ENCODE results near the gene TMEM163.

Gene TMEM163

DNA sequence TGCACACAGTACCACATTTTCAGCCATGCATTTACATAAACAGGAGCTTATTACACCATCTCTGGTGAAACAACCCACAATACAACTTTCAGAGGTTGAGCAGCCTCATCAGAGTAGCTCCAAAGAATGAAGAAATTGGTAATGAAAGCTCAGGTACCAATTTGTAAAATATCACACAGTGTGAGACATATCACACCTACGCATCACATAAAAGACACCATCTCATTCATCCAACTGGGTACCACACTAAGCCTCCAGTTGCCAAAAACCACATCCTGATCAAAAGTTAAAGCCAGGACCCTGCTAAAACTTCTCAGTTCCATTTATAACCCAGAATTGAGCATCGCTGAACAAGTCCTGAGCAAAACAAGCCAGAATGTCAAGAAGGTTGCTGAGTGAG, 4.6 kb downstream of the TMEM163 start:
- Mint-ChIP-seq H3K4me3 (no peak overlapping the region), H3K9me3 (no peaks in the 10 kb centered on the region), H3K27me3 (ENCODE audit: low read depth) (peaks cover 76% of the 10 kb centered on the region), H3K27ac (no peak overlapping the region), H3K36me3 (ENCODE audit: low read depth) (no peaks in the 10 kb centered on the region), H3K4me1 (ENCODE audit: low read depth) (peaks cover 17% of the 10 kb centered on the region)

GRCh38 chr2:134713606-134714005, 5.2 kb downstream of the TMEM163 start:
- Mint-ChIP-seq H3K9me3 (no peaks in the 10 kb centered on the region), H3K4me3 (no peak overlapping the region), H3K27ac (no peak overlapping the region), H3K36me3 (ENCODE audit: low read depth) (no peaks in the 10 kb centered on the region), H3K27me3 (ENCODE audit: low read depth) (peaks cover 82% of the 10 kb centered on the region), H3K4me1 (ENCODE audit: low read depth) (peaks cover 17% of the 10 kb centered on the region)

GRCh38 chr2:134713176-134713575, 5.6 kb downstream of the TMEM163 start:
- Mint-ChIP-seq H3K4me1 (ENCODE audit: low read depth) (peaks cover 17% of the 10 kb centered on the region), H3K9me3 (no peaks in the 10 kb centered on the region), H3K27me3 (ENCODE audit: low read depth) (peaks cover 83% of the 10 kb centered on the region), H3K27ac (no peak overlapping the region), H3K36me3 (ENCODE audit: low read depth) (no peaks in the 10 kb centered on the region), H3K4me3 (no peak overlapping the region)

DNA sequence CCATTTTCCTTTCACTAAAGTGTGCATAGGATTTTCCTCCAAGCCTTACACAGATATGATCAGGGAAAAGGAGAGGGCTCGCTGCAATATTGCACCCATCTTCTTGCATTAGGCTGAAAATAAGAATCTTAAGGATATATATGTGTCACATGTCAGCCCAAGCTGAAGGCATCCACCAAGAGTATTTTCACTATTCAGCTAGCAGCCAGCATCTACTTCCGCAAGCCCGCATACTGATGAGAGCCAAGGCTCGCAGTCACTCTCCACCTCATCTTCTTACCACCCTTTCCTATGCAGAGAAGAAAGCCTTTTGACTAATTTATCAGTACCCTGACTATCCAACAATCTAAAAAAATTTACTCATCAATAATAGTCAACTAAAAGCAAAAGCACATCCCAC, 6.1 kb downstream of the TMEM163 start:
- no peaks in the 10 kb centered on the region for H3K36me3 Mint-ChIP-seq (ENCODE audit: low read depth)
- peaks cover 16% of the 10 kb centered on the region for H3K4me1 Mint-ChIP-seq (ENCODE audit: low read depth)
- no peak overlapping the region for H3K4me3 Mint-ChIP-seq
- H3K27ac Mint-ChIP-seq, result no peak overlapping the region
- no peaks in the 10 kb centered on the region for H3K9me3 Mint-ChIP-seq
- peaks cover 86% of the 10 kb centered on the region for H3K27me3 Mint-ChIP-seq (ENCODE audit: low read depth)

DNA sequence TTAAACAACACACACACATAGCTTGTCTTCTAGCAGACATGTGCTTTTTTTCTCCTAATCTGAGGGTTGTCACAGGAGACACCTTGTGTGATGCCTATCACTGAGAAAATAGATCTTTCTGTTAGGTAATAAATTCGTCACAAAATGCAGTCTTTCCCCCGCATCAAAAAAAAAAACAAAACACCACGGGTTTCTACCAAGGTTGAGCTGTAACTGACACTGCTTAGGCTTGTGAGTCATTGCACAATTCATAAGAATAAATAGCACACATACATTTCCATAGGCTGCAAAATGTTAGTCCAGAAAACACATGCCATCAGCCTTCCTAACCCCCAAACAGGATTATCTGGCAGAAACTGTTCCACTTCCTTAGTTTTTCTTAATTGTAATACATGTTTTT, 6.5 kb downstream of the TMEM163 start:
- peaks cover 85% of the 10 kb centered on the region for H3K27me3 Mint-ChIP-seq (ENCODE audit: low read depth)
- no peaks in the 10 kb centered on the region for H3K9me3 Mint-ChIP-seq
- no peak overlapping the region for H3K27ac Mint-ChIP-seq
- peaks cover 15% of the 10 kb centered on the region for H3K4me1 Mint-ChIP-seq (ENCODE audit: low read depth)
- no peaks in the 10 kb centered on the region for H3K36me3 Mint-ChIP-seq (ENCODE audit: low read depth)
- H3K4me3 Mint-ChIP-seq, result no peak overlapping the region

DNA sequence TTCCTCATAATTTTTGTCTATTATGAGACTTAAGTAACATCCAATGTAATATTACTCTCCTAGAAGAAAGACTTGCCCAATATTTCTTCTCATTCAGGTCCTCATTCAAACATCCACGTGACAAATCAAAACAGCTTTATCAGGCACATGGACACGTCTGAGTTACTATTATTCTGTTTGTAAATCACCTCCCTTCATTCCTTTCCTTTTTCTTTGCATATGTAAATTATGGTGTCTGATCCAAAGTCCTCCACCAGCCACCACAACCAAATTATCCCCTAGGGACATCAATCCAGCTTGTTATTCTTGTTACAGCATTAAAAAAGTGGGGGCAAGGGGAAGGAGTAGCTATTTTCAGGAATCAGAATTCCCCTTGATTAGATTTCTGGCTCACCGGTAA, 7.1 kb downstream of the TMEM163 start:
- Mint-ChIP-seq H3K4me3 (no peak overlapping the region), H3K4me1 (ENCODE audit: low read depth) (peaks cover 17% of the 10 kb centered on the region), H3K27ac (no peak overlapping the region), H3K36me3 (ENCODE audit: low read depth) (no peaks in the 10 kb centered on the region), H3K27me3 (ENCODE audit: low read depth) (peaks cover 84% of the 10 kb centered on the region), H3K9me3 (no peaks in the 10 kb centered on the region)

GRCh38 chr2:134707330-134707676, 11.5 kb downstream of the TMEM163 start:
- Mint-ChIP-seq H3K36me3 (ENCODE audit: low read depth) (no peaks in the 10 kb centered on the region), H3K27me3 (ENCODE audit: low read depth) (peaks cover 79% of the 10 kb centered on the region), H3K27ac (no peak overlapping the region), H3K4me3 (no peak overlapping the region), H3K9me3 (no peaks in the 10 kb centered on the region), H3K4me1 (ENCODE audit: low read depth) (peaks cover 12% of the 10 kb centered on the region)

DNA sequence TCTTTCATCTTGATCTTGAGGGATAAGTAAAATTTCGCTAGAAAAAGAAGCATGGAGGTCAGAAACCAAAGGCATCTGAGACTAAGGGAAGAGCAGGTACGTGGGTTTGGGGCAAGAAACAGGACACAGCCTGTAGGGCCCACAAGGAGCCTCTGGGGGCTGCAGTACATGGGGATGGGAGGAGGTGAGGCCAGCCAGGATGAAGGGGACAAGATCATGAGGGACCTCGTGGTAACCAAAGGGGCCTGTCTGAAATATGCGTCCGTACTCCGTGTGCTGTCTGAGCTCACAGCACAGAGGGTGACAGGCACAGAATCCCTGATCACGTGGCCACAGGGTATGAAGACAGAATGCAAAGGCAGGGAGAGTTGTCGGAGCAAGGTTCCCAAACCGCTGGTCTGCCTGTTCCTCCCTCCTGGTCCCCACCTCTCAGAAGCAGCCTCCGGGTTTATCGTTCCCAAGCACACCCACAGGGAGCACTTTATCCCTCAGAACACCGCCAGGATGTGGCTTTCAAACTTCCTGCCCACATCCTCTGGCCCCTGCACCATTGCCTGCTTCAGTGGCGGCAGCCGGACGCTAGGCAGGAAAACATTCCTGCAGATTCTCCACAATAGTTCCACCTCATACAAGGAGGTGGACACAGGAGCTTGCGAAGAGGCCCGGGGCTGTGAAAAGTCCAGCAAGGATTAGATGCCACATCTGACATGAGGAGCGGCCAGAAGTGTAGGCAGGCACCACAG, 12.0 kb downstream of the TMEM163 start:
- H3K27me3 Mint-ChIP-seq (ENCODE audit: low read depth), result peaks cover 73% of the 10 kb centered on the region
- no peaks in the 10 kb centered on the region for H3K9me3 Mint-ChIP-seq
- no peak overlapping the region for H3K27ac Mint-ChIP-seq
- peaks cover 12% of the 10 kb centered on the region for H3K4me1 Mint-ChIP-seq (ENCODE audit: low read depth)
- H3K36me3 Mint-ChIP-seq (ENCODE audit: low read depth), result no peaks in the 10 kb centered on the region
- H3K4me3 Mint-ChIP-seq, result peak overlapping the region; percentile 55

GRCh38 chr2:134705861-134706586, 12.8 kb downstream of the TMEM163 start:
- H3K27me3 Mint-ChIP-seq (ENCODE audit: low read depth), result peaks cover 69% of the 10 kb centered on the region
- H3K9me3 Mint-ChIP-seq, result no peaks in the 10 kb centered on the region
- peaks cover 12% of the 10 kb centered on the region for H3K4me1 Mint-ChIP-seq (ENCODE audit: low read depth)
- H3K36me3 Mint-ChIP-seq (ENCODE audit: low read depth), result no peaks in the 10 kb centered on the region
- H3K27ac Mint-ChIP-seq, result no peak overlapping the region
- peak overlapping the region; percentile 55 for H3K4me3 Mint-ChIP-seq

GRCh38 chr2:134704173-134704572, 14.6 kb downstream of the TMEM163 start:
- Mint-ChIP-seq H3K36me3 (ENCODE audit: low read depth) (no peaks in the 10 kb centered on the region), H3K9me3 (no peaks in the 10 kb centered on the region), H3K4me3 (no peak overlapping the region), H3K4me1 (ENCODE audit: low read depth) (peaks cover 12% of the 10 kb centered on the region), H3K27ac (no peak overlapping the region), H3K27me3 (ENCODE audit: low read depth) (peaks cover 62% of the 10 kb centered on the region)

DNA sequence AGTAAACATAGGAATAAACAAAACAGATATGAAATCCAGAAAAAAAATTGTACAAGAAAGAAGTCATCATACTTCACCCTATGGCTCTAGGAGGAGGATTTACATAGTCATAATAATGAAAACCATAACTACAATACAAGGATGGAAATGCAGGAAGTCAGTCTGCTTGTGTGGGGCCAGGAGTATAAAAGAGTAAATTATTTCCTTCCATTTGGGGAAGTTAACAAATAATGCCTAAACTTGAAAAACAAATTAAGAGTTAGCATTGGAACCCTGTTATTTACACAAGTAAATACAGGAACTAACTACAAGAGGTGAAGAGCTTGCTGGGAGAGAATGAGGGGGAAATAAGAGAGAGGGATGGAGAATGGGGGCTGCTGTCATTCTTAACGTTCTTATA, 15.4 kb downstream of the TMEM163 start:
- Mint-ChIP-seq H3K27me3 (ENCODE audit: low read depth) (peaks cover 57% of the 10 kb centered on the region), H3K9me3 (no peaks in the 10 kb centered on the region), H3K4me3 (no peak overlapping the region), H3K36me3 (ENCODE audit: low read depth) (no peaks in the 10 kb centered on the region), H3K4me1 (ENCODE audit: low read depth) (peaks cover 12% of the 10 kb centered on the region), H3K27ac (no peak overlapping the region)

- Mint-ChIP-seq H3K4me1 (ENCODE audit: low read depth) (no peaks in the 10 kb centered on the region), H3K27me3 (ENCODE audit: low read depth) (peaks cover 45% of the 10 kb centered on the region), H3K36me3 (ENCODE audit: low read depth) (no peaks in the 10 kb centered on the region), H3K9me3 (no peaks in the 10 kb centered on the region), H3K4me3 (no peak overlapping the region), H3K27ac (no peak overlapping the region)
Observed at GRCh38 chr2:134700730-134701129, 18.1 kb downstream of the TMEM163 start.

DNA sequence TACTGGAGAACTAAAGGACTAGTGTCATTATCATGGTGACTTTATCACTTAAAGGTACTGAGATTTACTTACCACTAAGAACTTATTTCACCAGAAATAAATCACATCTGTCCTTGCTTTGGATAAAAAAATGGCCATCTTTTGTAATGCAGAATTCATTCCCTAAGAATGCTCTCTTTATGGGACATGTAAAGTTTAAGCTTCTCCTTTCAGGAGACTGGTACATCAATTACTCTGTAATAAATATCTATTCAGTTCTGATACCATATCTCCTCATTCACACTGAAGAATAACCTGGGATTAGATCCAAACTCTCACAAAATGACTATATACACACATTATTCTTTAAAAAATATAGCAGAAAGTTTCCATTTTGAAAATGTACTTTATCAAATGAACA, 24.4 kb downstream of the TMEM163 start:
- H3K27me3 Mint-ChIP-seq (ENCODE audit: low read depth), result peaks cover 32% of the 10 kb centered on the region
- H3K9me3 Mint-ChIP-seq, result no peaks in the 10 kb centered on the region
- no peaks in the 10 kb centered on the region for H3K4me1 Mint-ChIP-seq (ENCODE audit: low read depth)
- no peaks in the 10 kb centered on the region for H3K36me3 Mint-ChIP-seq (ENCODE audit: low read depth)
- H3K27ac Mint-ChIP-seq, result no peak overlapping the region
- no peak overlapping the region for H3K4me3 Mint-ChIP-seq

- Mint-ChIP-seq H3K4me3 (no peak overlapping the region), H3K36me3 (ENCODE audit: low read depth) (no peaks in the 10 kb centered on the region), H3K9me3 (no peaks in the 10 kb centered on the region), H3K27me3 (ENCODE audit: low read depth) (peaks cover 32% of the 10 kb centered on the region), H3K4me1 (ENCODE audit: low read depth) (no peaks in the 10 kb centered on the region), H3K27ac (no peak overlapping the region)
Observed at GRCh38 chr2:134693359-134694330, 25.2 kb downstream of the TMEM163 start.
